ENCODE results near the gene CHN2. TPM values are rescaled to one million over a fixed set of nuclear protein-coding genes. Genes with fewer than 3 reads are reported as not detected.

The CHN2 gene
- total RNA-seq, 2 experiments from 2014 or later = 0.53 to 0.69 TPM

DNA sequence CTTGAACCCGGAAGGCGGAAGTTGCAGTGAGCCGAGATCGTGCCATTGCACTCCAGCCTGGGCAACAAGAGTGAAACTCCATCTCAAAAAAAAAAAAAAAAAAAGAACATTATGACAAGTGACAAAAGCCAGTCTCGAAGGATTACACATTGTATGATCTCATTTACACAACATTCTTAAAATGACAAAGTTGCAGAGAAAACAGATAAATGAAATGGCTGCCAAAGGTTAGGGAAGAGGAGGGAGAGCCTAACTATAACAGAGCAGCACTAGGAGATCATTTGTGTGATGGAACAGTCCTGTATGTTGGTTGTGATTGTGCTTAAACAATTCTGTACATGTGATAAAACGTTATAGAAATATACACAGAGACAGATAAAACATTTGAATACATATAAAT lies 32.0 kb upstream of the CHN2 start:
- no peak overlapping the region for H3K4me3 Mint-ChIP-seq
- CTCF ChIA-PET = no interaction called here
- peaks cover 16% of the 10 kb centered on the region for H3K27me3 Mint-ChIP-seq
- H3K27ac Mint-ChIP-seq = no peak overlapping the region
- POLR2A ChIA-PET = no interaction called here
- no peaks in the 10 kb centered on the region for H3K4me1 Mint-ChIP-seq (ENCODE audit: low read depth)
- H3K9me3 Mint-ChIP-seq = peaks cover 4% of the 10 kb centered on the region
- DNase-seq = no peak
- intact Hi-C loops (cut with micrococcal nuclease) = no loop called here
- H3K36me3 Mint-ChIP-seq = no peaks in the 10 kb centered on the region

DNA sequence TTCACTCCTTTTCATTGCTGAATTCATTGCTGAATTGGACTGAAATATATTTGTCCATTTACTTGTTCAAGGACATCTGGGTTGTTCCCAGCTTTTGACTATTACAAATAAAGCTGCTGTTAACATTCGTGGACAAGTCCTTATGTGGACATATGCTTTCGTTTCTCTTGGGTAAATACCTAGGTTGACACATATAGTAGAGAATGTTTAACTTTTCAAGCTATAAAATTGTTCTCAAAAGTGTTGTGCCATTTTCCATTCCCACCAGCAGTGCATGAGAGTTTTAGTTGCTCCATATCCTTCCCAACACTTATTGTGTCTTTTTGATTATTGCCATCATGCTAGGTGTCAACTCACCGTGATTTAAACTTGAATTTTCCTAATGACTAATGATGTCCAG lies 30.7 kb upstream of the CHN2 start:
- CTCF ChIA-PET = no interaction called here
- Mint-ChIP-seq H3K27me3 (peaks cover 17% of the 10 kb centered on the region), H3K4me3 (no peak overlapping the region), H3K27ac (no peak overlapping the region), H3K36me3 (no peaks in the 10 kb centered on the region), H3K9me3 (peaks cover 4% of the 10 kb centered on the region), H3K4me1 (ENCODE audit: low read depth) (no peaks in the 10 kb centered on the region)
- intact Hi-C loops (cut with micrococcal nuclease) = no loop called here
- DNase-seq = no peak
- POLR2A ChIA-PET = no interaction called here

DNA sequence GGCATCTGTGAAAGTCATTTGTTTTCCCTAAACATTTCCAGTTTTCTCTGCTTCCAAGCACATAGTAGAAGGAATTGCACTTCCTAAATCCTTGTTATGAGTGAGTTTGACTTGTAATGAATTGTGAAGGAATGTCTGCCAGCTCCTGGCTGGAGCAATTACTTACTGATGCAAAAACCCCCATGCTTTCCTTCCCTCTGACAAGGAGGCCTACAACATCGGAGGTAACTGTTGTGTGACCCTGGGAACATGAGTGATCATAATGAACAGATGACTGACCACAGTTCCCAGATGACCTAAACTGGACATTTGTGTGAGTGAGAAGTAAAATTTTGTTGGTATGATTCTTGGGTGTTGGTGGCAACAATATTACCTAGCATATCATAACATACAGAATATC lies 26.9 kb upstream of the CHN2 start:
- Mint-ChIP-seq H3K27me3 (peaks cover 8% of the 10 kb centered on the region), H3K27ac (no peak overlapping the region), H3K4me1 (ENCODE audit: low read depth) (no peaks in the 10 kb centered on the region), H3K36me3 (no peaks in the 10 kb centered on the region), H3K9me3 (peaks cover 4% of the 10 kb centered on the region), H3K4me3 (no peak overlapping the region)
- POLR2A ChIA-PET = no interaction called here
- CTCF ChIA-PET = no interaction called here
- intact Hi-C loops (cut with micrococcal nuclease) = no loop called here
- DNase-seq = no peak

DNA sequence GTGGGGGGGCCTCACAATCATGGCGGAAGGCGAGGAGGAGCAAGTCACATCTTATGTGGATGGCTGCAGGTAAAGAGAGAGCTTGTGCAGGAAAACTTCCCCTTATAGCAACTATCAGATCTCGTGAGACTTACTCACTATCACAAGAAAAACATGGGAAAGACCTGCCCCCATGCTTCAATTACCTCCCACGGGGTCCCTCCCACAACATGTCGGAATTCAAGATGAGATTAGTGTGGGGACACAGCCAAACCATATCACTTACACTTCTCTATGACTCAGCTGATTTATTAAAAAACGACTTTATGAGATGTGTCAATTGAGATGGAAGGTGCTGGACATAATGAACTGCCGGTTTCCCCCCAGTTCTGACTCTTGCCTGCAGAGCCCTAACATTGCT lies 23.8 kb upstream of the CHN2 start:
- ChIA-PET CTCF (interaction anchor here (1.0 kb wide), 1 partner anchor 18 kb away, joined by 3 read pairs; no protein-coding TSS in a partner anchor), POLR2A (no interaction called here)
- Mint-ChIP-seq H3K4me1 (ENCODE audit: low read depth) (no peaks in the 10 kb centered on the region), H3K27ac (no peak overlapping the region), H3K4me3 (no peak overlapping the region), H3K9me3 (peaks cover 2% of the 10 kb centered on the region), H3K27me3 (peaks cover 8% of the 10 kb centered on the region), H3K36me3 (no peaks in the 10 kb centered on the region)
- DNase-seq = no peak
- intact Hi-C loops (cut with micrococcal nuclease) = no loop called here

DNA sequence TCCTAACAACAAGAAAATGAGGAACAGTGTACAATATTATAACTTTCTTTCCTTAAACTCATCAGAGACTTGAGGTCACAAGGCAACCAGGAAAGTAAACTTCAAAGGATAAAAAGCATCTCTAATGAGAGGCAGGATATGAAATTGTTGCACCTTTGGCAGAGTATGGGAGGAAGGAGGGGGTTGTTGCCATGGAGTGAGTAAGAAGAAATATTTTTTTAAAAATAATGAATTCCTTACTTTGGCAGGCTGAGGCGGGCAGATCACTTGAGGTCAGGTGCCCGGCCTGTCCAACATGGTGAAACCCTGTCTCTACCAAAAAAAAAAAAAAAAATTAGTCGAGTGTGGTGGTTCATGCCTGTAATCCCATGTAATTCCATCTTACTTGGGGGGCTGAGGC lies 21.1 kb upstream of the CHN2 start:
- H3K27ac Mint-ChIP-seq = no peak overlapping the region
- CTCF ChIA-PET = interaction anchor here (2.2 kb wide), 1 partner anchor 16 kb away, joined by 6 read pairs; no protein-coding TSS in a partner anchor
- H3K36me3 Mint-ChIP-seq = no peaks in the 10 kb centered on the region
- no peak for DNase-seq
- intact Hi-C loops (cut with micrococcal nuclease) = no loop called here
- POLR2A ChIA-PET = no interaction called here
- peaks cover 6% of the 10 kb centered on the region for H3K4me1 Mint-ChIP-seq (ENCODE audit: low read depth)
- no peak overlapping the region for H3K4me3 Mint-ChIP-seq
- H3K9me3 Mint-ChIP-seq = no peaks in the 10 kb centered on the region
- H3K27me3 Mint-ChIP-seq = peaks cover 7% of the 10 kb centered on the region

DNA sequence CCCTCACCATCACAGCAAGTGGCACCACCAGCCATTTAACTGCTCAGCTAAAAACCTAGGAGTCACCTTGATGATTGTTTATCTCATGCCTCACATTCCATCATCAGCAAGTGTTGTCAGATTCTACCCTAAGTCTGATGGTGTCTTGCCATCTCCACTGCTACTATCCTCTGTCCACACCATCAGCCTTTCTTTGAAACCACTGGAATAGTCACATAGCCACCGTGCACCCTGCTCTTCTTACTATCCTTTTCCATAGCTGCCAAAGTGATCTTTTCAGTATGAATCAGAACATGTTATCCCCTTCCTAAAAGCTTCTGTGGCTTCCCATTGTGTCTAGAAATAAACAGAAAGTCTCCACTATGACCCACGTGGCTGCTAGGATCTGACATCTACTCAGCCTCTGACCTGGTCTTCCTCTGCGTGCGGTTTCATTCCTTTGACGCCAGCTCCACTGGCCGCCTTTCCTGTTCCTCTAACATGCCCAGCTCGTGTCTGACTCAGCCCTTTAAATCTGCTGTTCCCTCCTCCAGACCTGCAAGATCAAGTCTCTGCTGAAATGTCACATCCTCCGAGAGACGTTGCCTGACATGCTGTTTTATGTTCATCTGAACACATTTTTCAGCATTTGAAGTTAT lies 16.5 kb upstream of the CHN2 start:
- ChIA-PET POLR2A (no interaction called here), CTCF (interaction anchor here (1.0 to 2.3 kb wide), 3 partner anchors 10 to 252 kb away, joined by 3 to 9 read pairs (median 3); no protein-coding TSS in a partner anchor)
- Mint-ChIP-seq H3K27ac (no peak overlapping the region), H3K27me3 (peaks cover 2% of the 10 kb centered on the region), H3K4me3 (no peak overlapping the region), H3K36me3 (no peaks in the 10 kb centered on the region), H3K4me1 (ENCODE audit: low read depth) (peaks cover 6% of the 10 kb centered on the region), H3K9me3 (no peaks in the 10 kb centered on the region)
- peak; percentile 62 for DNase-seq
- intact Hi-C loops (cut with micrococcal nuclease) = loop anchor here (1.0 kb wide), 1 partner anchor 66 kb away; no protein-coding TSS in a partner anchor

DNA sequence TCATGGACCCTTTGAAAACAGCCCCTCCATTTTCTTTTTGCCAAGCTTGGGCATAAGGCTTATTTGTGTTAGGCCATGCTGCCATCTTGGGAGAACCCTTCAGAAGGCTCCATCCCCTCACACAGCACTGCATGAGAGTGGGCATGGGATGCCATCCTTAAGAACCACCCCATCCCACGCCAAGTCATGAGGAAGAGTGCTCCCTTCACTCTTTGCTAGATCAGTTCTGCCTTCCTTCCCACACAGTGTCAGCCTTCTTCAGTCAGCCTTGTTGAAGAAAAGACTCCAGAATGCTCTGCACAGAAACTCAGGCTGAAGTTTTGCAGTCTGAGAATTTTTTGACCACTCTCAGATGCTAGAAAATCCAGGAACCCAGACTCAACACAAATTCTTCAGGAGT lies 15.5 kb upstream of the CHN2 start:
- POLR2A ChIA-PET = no interaction called here
- CTCF ChIA-PET = interaction anchor here (1.2 to 2.3 kb wide), 2 partner anchors 11 to 253 kb away, joined by 3 to 9 read pairs; no protein-coding TSS in a partner anchor
- Mint-ChIP-seq H3K9me3 (no peaks in the 10 kb centered on the region), H3K27ac (no peak overlapping the region), H3K36me3 (no peaks in the 10 kb centered on the region), H3K4me3 (no peak overlapping the region), H3K4me1 (ENCODE audit: low read depth) (peaks cover 6% of the 10 kb centered on the region), H3K27me3 (peaks cover 2% of the 10 kb centered on the region)
- no peak for DNase-seq
- intact Hi-C loops (cut with micrococcal nuclease) = no loop called here

DNA sequence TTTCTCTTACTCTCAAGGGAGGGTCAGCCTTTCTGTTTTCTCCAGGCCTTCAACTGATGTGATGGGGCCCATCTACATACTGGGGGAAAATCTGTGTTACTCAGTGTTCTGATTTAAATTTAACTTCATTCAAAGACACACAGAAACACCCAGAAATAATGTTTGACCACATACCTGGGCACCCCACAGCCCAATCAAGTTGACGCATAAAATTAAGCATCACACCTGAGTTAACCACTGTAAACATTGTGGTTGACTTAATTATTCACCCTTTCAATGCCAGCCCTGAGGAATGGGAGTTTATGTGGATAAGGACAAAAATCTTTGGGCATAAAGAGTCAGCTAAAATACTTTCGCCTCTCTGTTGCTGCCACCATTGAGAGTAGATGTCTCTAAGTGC lies 10.0 kb upstream of the CHN2 start:
- intact Hi-C loops (cut with micrococcal nuclease) = no loop called here
- no peaks in the 10 kb centered on the region for H3K9me3 Mint-ChIP-seq
- peaks cover under 1% of the 10 kb centered on the region for H3K4me1 Mint-ChIP-seq (ENCODE audit: low read depth)
- H3K27me3 Mint-ChIP-seq = peaks cover 7% of the 10 kb centered on the region
- CTCF ChIA-PET = no interaction called here
- H3K4me3 Mint-ChIP-seq = no peak overlapping the region
- H3K36me3 Mint-ChIP-seq = no peaks in the 10 kb centered on the region
- no peak for DNase-seq
- POLR2A ChIA-PET = no interaction called here
- H3K27ac Mint-ChIP-seq = no peak overlapping the region

DNA sequence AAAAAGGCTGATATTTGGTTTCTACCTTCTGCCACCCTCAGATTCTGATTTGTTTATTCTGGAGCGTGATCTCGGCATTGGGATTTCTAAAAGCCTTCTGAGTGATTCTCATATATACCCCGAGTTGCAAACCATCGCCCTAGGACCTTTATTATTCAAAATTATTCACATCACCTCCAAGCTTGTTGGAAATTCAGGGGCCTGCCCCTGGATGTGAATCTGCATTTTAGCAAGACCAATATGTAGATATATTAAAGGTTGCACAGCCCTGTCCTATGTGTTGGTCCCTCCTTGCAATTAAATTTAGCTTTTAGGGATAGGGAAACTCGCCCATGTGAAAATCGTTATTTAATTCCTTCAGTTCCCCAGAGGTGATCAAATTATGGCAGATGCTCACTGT lies 9.0 kb upstream of the CHN2 start:
- Mint-ChIP-seq H3K27me3 (peaks cover 8% of the 10 kb centered on the region), H3K4me1 (ENCODE audit: low read depth) (peaks cover 2% of the 10 kb centered on the region), H3K4me3 (no peak overlapping the region), H3K27ac (no peak overlapping the region), H3K36me3 (no peaks in the 10 kb centered on the region), H3K9me3 (no peaks in the 10 kb centered on the region)
- CTCF ChIA-PET = interaction anchor here (0.8 kb wide), 1 partner anchor 148 kb away, joined by 4 read pairs; no protein-coding TSS in a partner anchor
- POLR2A ChIA-PET = no interaction called here
- intact Hi-C loops (cut with micrococcal nuclease) = loop anchor here (5.0 kb wide), 1 partner anchor 263 kb away; no protein-coding TSS in a partner anchor
- DNase-seq = no peak

DNA sequence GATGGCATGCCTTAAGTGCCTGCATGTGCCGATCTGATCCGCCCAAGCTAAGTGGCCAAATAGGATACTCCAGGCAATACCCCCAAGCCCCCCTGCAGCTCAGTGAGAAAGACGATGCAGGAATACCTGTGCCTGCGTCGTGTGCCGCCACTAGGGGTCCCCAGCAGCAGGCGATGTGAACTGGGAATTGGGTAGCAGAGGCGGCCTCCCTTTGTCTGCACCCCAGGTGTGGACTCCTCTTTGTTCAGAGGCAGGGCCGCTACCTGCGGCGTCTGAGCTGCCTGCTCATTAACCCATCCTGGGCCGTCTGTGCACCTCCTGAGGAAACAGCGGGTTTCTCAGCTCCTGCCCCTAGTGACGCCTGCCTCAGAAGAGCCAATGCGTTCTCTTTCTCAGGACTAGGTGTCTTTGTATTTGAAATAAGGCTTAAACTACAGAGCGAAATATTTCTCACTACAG lies 4.8 kb upstream of the CHN2 start:
- H3K4me1 Mint-ChIP-seq (ENCODE audit: low read depth) = peaks cover 2% of the 10 kb centered on the region
- H3K27ac Mint-ChIP-seq = no peak overlapping the region
- peaks cover 17% of the 10 kb centered on the region for H3K27me3 Mint-ChIP-seq
- CTCF ChIA-PET = interaction anchor here (0.6 to 4.8 kb wide), 31 partner anchors 8 to 268 kb away, joined by 3 to 62 read pairs (median 4); no protein-coding TSS in a partner anchor
- H3K4me3 Mint-ChIP-seq = no peak overlapping the region
- no peaks in the 10 kb centered on the region for H3K9me3 Mint-ChIP-seq
- POLR2A ChIA-PET = no interaction called here
- intact Hi-C loops (cut with micrococcal nuclease) = loop anchor here (1.0 to 5.0 kb wide), 3 partner anchors 153 to 267 kb away; no protein-coding TSS in a partner anchor
- H3K36me3 Mint-ChIP-seq = no peaks in the 10 kb centered on the region
- peak; percentile 68 for DNase-seq

DNA sequence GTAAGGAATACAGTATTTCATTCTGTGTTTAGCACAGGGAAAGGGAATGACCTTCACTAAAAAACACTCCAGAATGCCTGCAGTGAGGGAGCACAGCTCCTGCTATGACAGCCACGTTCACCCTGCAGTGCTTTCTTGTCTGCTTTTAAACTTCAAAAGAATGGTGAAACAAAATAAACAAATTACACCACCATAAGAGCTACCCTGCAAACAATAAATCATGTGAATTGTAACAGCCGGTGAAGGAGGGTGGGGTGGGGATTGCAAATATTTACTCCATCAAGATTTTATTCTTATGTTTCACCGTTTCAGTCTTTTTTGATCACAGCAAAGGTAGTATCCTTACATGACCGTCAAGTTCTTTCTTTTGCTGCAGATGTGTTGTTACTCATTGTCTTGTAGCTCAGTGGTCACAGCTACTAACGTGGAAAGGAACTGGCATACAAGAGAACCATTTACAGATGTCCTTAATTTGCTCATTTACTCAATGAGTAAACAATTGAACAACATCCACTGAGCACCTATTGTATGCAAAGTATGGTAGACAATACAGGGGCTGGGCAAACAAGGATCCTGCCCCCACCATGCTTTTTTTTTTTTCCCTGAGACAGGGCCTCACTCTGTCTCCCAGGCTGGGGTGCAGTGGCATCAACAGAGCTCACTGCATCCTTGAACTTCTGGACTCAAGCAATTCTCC lies 4.1 kb upstream of the CHN2 start:
- H3K27ac Mint-ChIP-seq = no peak overlapping the region
- no peaks in the 10 kb centered on the region for H3K36me3 Mint-ChIP-seq
- intact Hi-C loops (cut with micrococcal nuclease) = loop anchor here (5.0 kb wide), 1 partner anchor 152 kb away; no protein-coding TSS in a partner anchor
- H3K4me1 Mint-ChIP-seq (ENCODE audit: low read depth) = peaks cover 4% of the 10 kb centered on the region
- no peak overlapping the region for H3K4me3 Mint-ChIP-seq
- H3K9me3 Mint-ChIP-seq = no peaks in the 10 kb centered on the region
- no peak for DNase-seq
- peaks cover 19% of the 10 kb centered on the region for H3K27me3 Mint-ChIP-seq
- ChIA-PET POLR2A (no interaction called here), CTCF (interaction anchor here (0.8 to 4.8 kb wide), 23 partner anchors 8 to 269 kb away, joined by 3 to 62 read pairs (median 4); no protein-coding TSS in a partner anchor)

DNA sequence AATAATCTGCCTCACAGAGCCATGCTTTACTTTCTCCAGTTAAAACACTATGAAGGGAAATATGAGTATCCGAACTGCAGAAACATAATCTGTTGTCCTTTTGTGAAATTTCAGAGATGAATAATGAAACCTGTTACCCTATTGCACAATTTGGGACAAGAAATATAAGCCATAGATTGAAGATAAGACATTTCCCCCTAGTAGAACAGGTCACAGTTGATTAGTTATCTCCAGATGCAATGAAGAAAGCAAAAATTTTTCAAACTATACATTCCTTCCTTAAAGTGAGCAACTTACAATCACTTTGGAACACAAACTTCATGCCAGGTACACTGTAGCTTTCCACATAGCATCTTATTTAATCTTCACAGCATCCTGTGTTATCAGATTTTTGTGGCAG lies 2.3 kb upstream of the CHN2 start:
- CTCF ChIA-PET = interaction anchor here (4.8 kb wide), 1 partner anchor 217 kb away, joined by 62 read pairs; no protein-coding TSS in a partner anchor
- POLR2A ChIA-PET = no interaction called here
- Mint-ChIP-seq H3K36me3 (no peaks in the 10 kb centered on the region), H3K27ac (no peak overlapping the region), H3K9me3 (no peaks in the 10 kb centered on the region), H3K4me3 (no peak overlapping the region), H3K4me1 (ENCODE audit: low read depth) (peaks cover 14% of the 10 kb centered on the region), H3K27me3 (peaks cover 28% of the 10 kb centered on the region)
- intact Hi-C loops (cut with micrococcal nuclease) = loop anchor here (5.0 kb wide), 1 partner anchor 150 kb away; no protein-coding TSS in a partner anchor
- no peak for DNase-seq

All from activated CD4-positive, alpha-beta memory T cell treated with anti-CD3 and anti-CD28 coated beads for 36 hours (primary cell).